Brain microvascular endothelial cell (primary cell): ENCODE measurements around the gene DPEP1.

Experiments
- DNase-seq: peaks from one replicate; pipeline ENCODE4 v3.0.0-alpha.2; 2020
- H3K27ac ChIP-seq: fragments of 250-450 bp; sonication (Bioruptor Pico); 2 replicates; pipeline ENCODE4 v1.5.1; 2020; ENCODE audit warnings: mild to moderate bottlenecking, moderate library complexity
- H3K27me3 ChIP-seq: fragments of 250-450 bp; sonication (Bioruptor Pico); replicated peaks from 2 replicates; pipeline ENCODE4 v1.5.1; 2020; ENCODE audit warnings: mild to moderate bottlenecking
- H3K36me3 ChIP-seq: fragments of 250-450 bp; sonication (Bioruptor Pico); replicated peaks from 2 replicates; pipeline ENCODE4 v1.5.1; 2020; ENCODE audit warnings: mild to moderate bottlenecking
- H3K4me3 ChIP-seq: 2 replicates; pipeline ENCODE4 v1.5.1; 2011; ENCODE audit warnings: low read depth, mild to moderate bottlenecking, control low read depth, low read length, moderate library complexity
- CTCF ChIP-seq: IDR thresholded peaks from 2 replicates; pipeline ENCODE4 v1.5.1; 2011; ENCODE audit warnings: low read depth, mild to moderate bottlenecking, moderate library complexity, low read length, control low read depth, inconsistent platforms; ENCODE audit errors: missing control alignments
- in situ Hi-C: cut with HindIII; loops from 2 replicates; pipeline ENCODE4 v1.10.0; 2017; ENCODE audit warnings: low sequenced_read_pairs, low pct_ligation_motif_present

DPEP1 gene

GRCh38 chr16:89636663-89637062 lies 23.2 kb downstream of the DPEP1 start:
- DNase-seq = no peak
- Histone ChIP-seq H3K36me3 (no peaks in the 10 kb centered on the region), H3K27me3 (no peaks in the 10 kb centered on the region), H3K27ac (no peak overlapping the region), H3K4me3 (no peak overlapping the region)
- in situ Hi-C loops = no loop called here
- TF ChIP-seq CTCF = no peak

GRCh38 chr16:89637379-89637778 lies 23.9 kb downstream of the DPEP1 start:
- Histone ChIP-seq H3K4me3 (no peak overlapping the region), H3K27ac (no peak overlapping the region), H3K27me3 (no peaks in the 10 kb centered on the region), H3K36me3 (no peaks in the 10 kb centered on the region)
- no peak for DNase-seq
- in situ Hi-C loops = no loop called here
- TF ChIP-seq CTCF = no peak

- Histone ChIP-seq H3K36me3 (no peaks in the 10 kb centered on the region), H3K27ac (no peak overlapping the region), H3K27me3 (no peaks in the 10 kb centered on the region), H3K4me3 (no peak overlapping the region)
- no peak for DNase-seq
- TF ChIP-seq CTCF = no peak
- in situ Hi-C loops = no loop called here
Observed at GRCh38 chr16:89638455-89638854, 25.0 kb downstream of the DPEP1 start.

GRCh38 chr16:89639385-89639784 lies 25.9 kb downstream of the DPEP1 start:
- H3K27me3 ChIP-seq = no peaks in the 10 kb centered on the region
- no peak overlapping the region for H3K27ac ChIP-seq
- H3K4me3 ChIP-seq = no peak overlapping the region
- DNase-seq = no peak
- H3K36me3 ChIP-seq = peaks cover under 1% of the 10 kb centered on the region
- TF ChIP-seq CTCF = no peak
- in situ Hi-C loops = no loop called here

GRCh38 chr16:89641458-89642119 lies 28.1 kb downstream of the DPEP1 start:
- Histone ChIP-seq H3K27ac (no peak overlapping the region), H3K27me3 (no peaks in the 10 kb centered on the region), H3K4me3 (no peak overlapping the region), H3K36me3 (peaks cover 21% of the 10 kb centered on the region)
- no peak for DNase-seq
- TF ChIP-seq CTCF = no peak
- in situ Hi-C loops = no loop called here

GRCh38 chr16:89642574-89642973 lies 29.1 kb downstream of the DPEP1 start:
- Histone ChIP-seq H3K4me3 (no peak overlapping the region), H3K27ac (no peak overlapping the region), H3K27me3 (no peaks in the 10 kb centered on the region), H3K36me3 (peaks cover 27% of the 10 kb centered on the region)
- in situ Hi-C loops = no loop called here
- TF ChIP-seq CTCF = no peak
- DNase-seq = no peak
